ENCODE data around the gene NEDD9. TPM values are rescaled to one million over a fixed set of nuclear protein-coding genes. Genes with fewer than 3 reads are reported as not detected.

The NEDD9 gene
- total and polyA plus RNA-seq, 2 of the 13 experiments (the other 11 are each of a cell fraction or from before 2014, with no cell fraction given): 27.1 to 389 TPM

GRCh38 chr6:11172501-11173327 lies 59.8 kb downstream of the NEDD9 start (continued):
- TF ChIP-seq HBP1 (CRISPR knock-in tag; IDR thresholded peaks at IDR 0.05; ENCODE audit: low read depth) (no peak), ZNF747 (CRISPR knock-in tag; IDR thresholded peaks at IDR 0.05; ENCODE audit: borderline replicate concordance) (no peak), ZFP62 (CRISPR knock-in tag; IDR thresholded peaks at IDR 0.05) (no peak), AGO1 (IDR thresholded peaks at IDR 0.05; ENCODE audit: low read depth, low read length, poor library complexity, severe bottlenecking) (no peak), ZBTB37 (CRISPR knock-in tag; IDR thresholded peaks at IDR 0.05) (no peak), ZNF446 (CRISPR knock-in tag; IDR thresholded peaks at IDR 0.05) (no peak), EEA1 (CRISPR knock-in tag; IDR thresholded peaks at IDR 0.05; ENCODE audit: borderline replicate concordance) (no peak), FOXO1 (CRISPR knock-in tag; IDR thresholded peaks at IDR 0.05) (peak; percentile 23; the same call in 1 of the 2 replicates), KDM5B (CRISPR knock-in tag; IDR thresholded peaks at IDR 0.05; ENCODE audit: borderline replicate concordance) (no peak), CEBPZ (IDR thresholded peaks at IDR 0.05; ENCODE audit: low read length) (no peak), ATRX (CRISPR knock-in tag; IDR thresholded peaks at IDR 0.05; ENCODE audit: borderline replicate concordance) (no peak), ISL2 (CRISPR knock-in tag; IDR thresholded peaks at IDR 0.05) (0 out of 2 replicates have a peak, but pooled peaks have one; percentile 40), MAF1 (CRISPR knock-in tag; IDR thresholded peaks at IDR 0.05; ENCODE audit: borderline replicate concordance) (no peak), MEIS1 (CRISPR knock-in tag; IDR thresholded peaks at IDR 0.05; ENCODE audit: borderline replicate concordance) (no peak), ZNF256 (CRISPR knock-in tag; conservative IDR thresholded peaks at IDR 0.05) (no peak), ZNF317 (CRISPR knock-in tag; IDR thresholded peaks at IDR 0.05) (no peak), GPN1 (CRISPR knock-in tag; IDR thresholded peaks at IDR 0.05; ENCODE audit: borderline replicate concordance) (no peak), ZNF850 (CRISPR knock-in tag; conservative IDR thresholded peaks at IDR 0.05) (no peak), MIER3 (CRISPR knock-in tag; IDR thresholded peaks at IDR 0.05; ENCODE audit: borderline replicate concordance) (peak; percentile 66; the same call in 1 of the 2 replicates), HMGA1 (CRISPR knock-in tag; conservative IDR thresholded peaks at IDR 0.05) (no peak)
- TF ChIP-seq, protein P1, sequence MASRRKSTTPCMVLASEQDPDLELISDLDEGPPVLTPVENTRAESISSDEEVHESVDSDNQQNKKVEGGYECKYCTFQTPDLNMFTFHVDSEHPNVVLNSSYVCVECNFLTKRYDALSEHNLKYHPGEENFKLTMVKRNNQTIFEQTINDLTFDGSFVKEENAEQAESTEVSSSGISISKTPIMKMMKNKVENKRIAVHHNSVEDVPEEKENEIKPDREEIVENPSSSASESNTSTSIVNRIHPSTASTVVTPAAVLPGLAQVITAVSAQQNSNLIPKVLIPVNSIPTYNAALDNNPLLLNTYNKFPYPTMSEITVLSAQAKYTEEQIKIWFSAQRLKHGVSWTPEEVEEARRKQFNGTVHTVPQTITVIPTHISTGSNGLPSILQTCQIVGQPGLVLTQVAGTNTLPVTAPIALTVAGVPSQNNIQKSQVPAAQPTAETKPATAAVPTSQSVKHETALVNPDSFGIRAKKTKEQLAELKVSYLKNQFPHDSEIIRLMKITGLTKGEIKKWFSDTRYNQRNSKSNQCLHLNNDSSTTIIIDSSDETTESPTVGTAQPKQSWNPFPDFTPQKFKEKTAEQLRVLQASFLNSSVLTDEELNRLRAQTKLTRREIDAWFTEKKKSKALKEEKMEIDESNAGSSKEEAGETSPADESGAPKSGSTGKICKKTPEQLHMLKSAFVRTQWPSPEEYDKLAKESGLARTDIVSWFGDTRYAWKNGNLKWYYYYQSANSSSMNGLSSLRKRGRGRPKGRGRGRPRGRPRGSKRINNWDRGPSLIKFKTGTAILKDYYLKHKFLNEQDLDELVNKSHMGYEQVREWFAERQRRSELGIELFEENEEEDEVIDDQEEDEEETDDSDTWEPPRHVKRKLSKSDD (CRISPR knock-in tag; IDR thresholded peaks at IDR 0.05; ENCODE audit: low read depth): no peak

Data from HepG2 (cell line).